ENCODE measurements around the gene YIF1B.

YIF1B gene

GRCh38 chr19:38333245-38333644 lies 17.5 kb upstream of the YIF1B start:
- no peak for DNase-seq (ENCODE audit: low read depth, low spot score)

GRCh38 chr19:38331728-38332127 lies 16.0 kb upstream of the YIF1B start:
- no peak for DNase-seq (ENCODE audit: low read depth, low spot score)

- no peak for DNase-seq (ENCODE audit: low read depth, low spot score)
Measured at GRCh38 chr19:38329651-38330050, 13.9 kb upstream of the YIF1B start.

- no peak for DNase-seq (ENCODE audit: low read depth, low spot score)
Measured at GRCh38 chr19:38326591-38326990, 10.8 kb upstream of the YIF1B start.

GRCh38 chr19:38324431-38324830 lies 8.7 kb upstream of the YIF1B start:
- no peak for DNase-seq (ENCODE audit: low read depth, low spot score)

GRCh38 chr19:38323291-38323690 lies 7.5 kb upstream of the YIF1B start:
- DNase-seq (ENCODE audit: low read depth, low spot score) = no peak

GRCh38 chr19:38321646-38322196 lies 6.0 kb upstream of the YIF1B start:
- no peak for DNase-seq (ENCODE audit: low read depth, low spot score)

GRCh38 chr19:38320969-38321339 lies 5.2 kb upstream of the YIF1B start:
- no peak for DNase-seq (ENCODE audit: low read depth, low spot score)

- DNase-seq (ENCODE audit: low read depth, low spot score) = no peak
Measured at GRCh38 chr19:38319421-38320258, 3.9 kb upstream of the YIF1B start, which contains the start of gene KCNK6. TSS of gene KCNK6 (plus strand) at chr19:38319845. CDS start at chr19:38319951, 106 bp downstream.

- DNase-seq (ENCODE audit: low read depth, low spot score) = no peak
Measured at GRCh38 chr19:38318660-38319059, 2.9 kb upstream of the YIF1B start.

- DNase-seq (ENCODE audit: low read depth, low spot score) = no peak
Measured at GRCh38 chr19:38317104-38317612, 1.4 kb upstream of the YIF1B start.

- no peak for DNase-seq (ENCODE audit: low read depth, low spot score)
Measured at GRCh38 chr19:38316477-38317067, 825 bp upstream of the YIF1B start.

- no peak for DNase-seq (ENCODE audit: low read depth, low spot score)
Measured at GRCh38 chr19:38310986-38311385, 4.8 kb downstream of the YIF1B start.

GRCh38 chr19:38310279-38310670 lies 5.5 kb downstream of the YIF1B start:
- DNase-seq (ENCODE audit: low read depth, low spot score) = no peak

- no peak for DNase-seq (ENCODE audit: low read depth, low spot score)
Measured at GRCh38 chr19:38309615-38310278, 6.0 kb downstream of the YIF1B start.

- DNase-seq (ENCODE audit: low read depth, low spot score) = no peak
Measured at GRCh38 chr19:38308926-38309614, 6.7 kb downstream of the YIF1B start.

- DNase-seq (ENCODE audit: low read depth, low spot score) = no peak
Measured at GRCh38 chr19:38308006-38308766, 7.6 kb downstream of the YIF1B start.

- no peak for DNase-seq (ENCODE audit: low read depth, low spot score)
Measured at GRCh38 chr19:38307597-38307996, 8.2 kb downstream of the YIF1B start.

- no peak for DNase-seq (ENCODE audit: low read depth, low spot score)
Measured at GRCh38 chr19:38307076-38307475, 8.7 kb downstream of the YIF1B start.

- DNase-seq (ENCODE audit: low read depth, low spot score) = no peak
Measured at GRCh38 chr19:38306236-38306635, 9.5 kb downstream of the YIF1B start.
